Cardiac septum (tissue), 1 donor: Measurements from ENCODE around the gene AOC3. TPM values are rescaled to one million over a fixed set of nuclear protein-coding genes. Genes with fewer than 3 reads are reported as not detected.
"Not testable (repeated sequence)": the region's sequence is repeated elsewhere in the genome, so short reads cannot be mapped to it uniquely, and the experiment has no call there.

Experiments used
- DNase-seq: peaks from one replicate; pipeline ENCODE4 v3.0.0-alpha.2; 2020; ENCODE audit warnings: low spot score
- intact Hi-C: fragments of 100-400 bp; cut with DNase I; formaldehyde crosslinking; loops from one replicate; pipeline ENCODE4 v1.14.0; 2022
- total RNA-seq: library from RNA; stranded (reverse); fragmentation: NEBNext Ultra II Directional; extraction: Animal tissue kit (Norgen Biotek cat#: 25700); gene quantifications from one replicate; pipeline ENCODE4 v1.2.1, GENCODE V29; 2021
- donor health status: DM: no; HTN: no; CAD: no.

Gene AOC3
- total RNA-seq, 1 donor from 2014 or later, result 12.9 TPM

DNA sequence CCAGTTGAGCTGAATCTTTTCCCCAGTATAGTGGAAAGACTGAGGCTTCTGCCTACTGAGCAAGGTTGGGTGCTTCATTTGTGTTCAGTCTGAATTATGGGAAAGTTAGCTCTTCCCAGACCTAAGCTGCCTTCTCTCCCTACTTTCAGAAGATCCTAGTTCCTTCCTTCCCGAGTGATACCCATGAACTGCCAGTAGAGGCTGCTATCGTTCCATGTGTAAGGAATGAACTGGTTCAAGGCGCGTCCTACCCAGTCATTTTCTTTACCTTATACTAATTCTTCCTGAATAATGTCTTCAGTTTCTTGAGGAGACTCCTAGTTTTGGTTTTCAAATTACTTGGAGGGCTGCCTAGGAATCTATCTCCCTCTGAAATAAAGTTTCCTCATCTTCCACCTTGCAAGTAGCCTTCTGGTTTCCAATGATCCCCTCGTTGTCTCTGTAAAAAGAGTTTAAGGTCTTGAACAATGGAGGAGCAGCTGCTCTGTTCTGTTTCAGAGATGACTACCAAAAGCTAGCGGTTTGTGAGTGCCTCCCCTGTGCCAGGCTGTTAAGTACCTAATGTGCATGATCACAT, 7.6 kb upstream of the AOC3 start:
- intact Hi-C loops, result loop anchor here (1.0 kb wide), 1 partner anchor 94 kb away; no protein-coding TSS in a partner anchor
- DNase-seq, result no peak

DNA sequence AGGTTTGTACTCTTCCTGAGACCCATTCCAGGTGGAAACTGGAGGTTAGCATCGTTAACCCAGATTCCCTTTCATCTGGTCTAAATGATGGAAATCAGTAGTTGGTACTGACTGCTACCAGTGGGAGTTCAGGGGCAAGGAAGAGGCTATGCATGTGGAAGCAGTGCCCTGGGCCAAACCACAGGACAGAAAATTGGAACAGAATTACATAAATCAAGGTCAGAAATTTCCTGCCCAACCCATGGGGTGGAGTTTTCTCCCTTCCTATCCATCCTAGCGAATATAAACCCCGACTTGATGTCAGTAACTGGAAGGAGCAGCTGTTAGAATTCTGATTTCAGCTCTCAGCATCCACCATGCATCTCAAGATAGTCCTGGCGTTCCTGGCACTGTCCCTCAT, 6.7 kb upstream of the AOC3 start, which contains the start of gene AOC2:
AOC2 (plus strand) TSS at position 310 of the 400 bp plus-strand sequence; CDS start at position 357, 47 bp downstream.
- DNase-seq, result no peak
- intact Hi-C loops, result no loop called here

GRCh38 chr17:42844761-42845555, 6.0 kb upstream of the AOC3 start:
- intact Hi-C loops, result loop anchor here (5.0 kb wide), 1 partner anchor 82 kb away; no protein-coding TSS in a partner anchor
- no peak for DNase-seq

GRCh38 chr17:42845556-42845917, 5.5 kb upstream of the AOC3 start:
- intact Hi-C loops, result loop anchor here (5.0 kb wide), 1 partner anchor 82 kb away; no protein-coding TSS in a partner anchor
- DNase-seq, result no peak

GRCh38 chr17:42845918-42846593, 4.9 kb upstream of the AOC3 start:
- intact Hi-C loops, result loop anchor here (5.0 kb wide), 1 partner anchor 81 kb away; no protein-coding TSS in a partner anchor
- no peak for DNase-seq

DNA sequence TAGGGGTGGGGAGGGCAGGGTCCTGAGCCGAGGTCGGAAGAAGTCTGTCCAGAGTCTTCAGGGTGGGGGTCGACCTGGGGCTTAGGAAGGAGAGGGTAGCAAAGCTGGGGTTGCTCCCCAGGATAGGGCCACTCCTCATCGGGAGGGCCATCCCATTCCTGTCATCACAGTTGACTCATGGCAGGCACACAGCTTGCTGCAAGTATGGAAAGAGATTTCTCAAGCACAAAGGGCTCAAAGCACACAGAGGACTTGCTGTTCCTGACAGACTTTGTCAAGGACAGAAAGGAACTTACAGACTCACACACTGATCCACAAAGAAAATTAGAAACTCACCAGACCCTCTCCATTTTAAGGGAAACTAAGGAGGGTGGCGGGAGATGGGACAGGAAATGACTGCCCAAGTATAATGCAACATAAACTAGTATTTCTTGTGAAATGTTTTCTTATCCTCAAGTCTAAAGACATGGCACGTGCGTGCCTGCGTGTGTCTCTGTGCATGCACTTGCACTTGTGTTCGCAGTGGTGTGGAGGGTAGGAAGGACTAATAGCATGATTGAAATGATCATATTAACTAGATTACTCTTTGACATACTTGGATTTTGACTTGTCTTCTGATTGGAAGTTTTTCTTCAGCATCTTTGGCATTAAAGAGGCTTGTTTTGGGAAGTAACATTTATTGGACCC, 4.3 kb upstream of the AOC3 start:
- intact Hi-C loops, result loop anchor here (5.0 kb wide), 1 partner anchor 81 kb away; no protein-coding TSS in a partner anchor
- no peak for DNase-seq

GRCh38 chr17:42848093-42848492, 2.9 kb upstream of the AOC3 start:
- intact Hi-C loops, result loop anchor here (5.0 kb wide), 1 partner anchor 79 kb away; no protein-coding TSS in a partner anchor
- no peak for DNase-seq

- intact Hi-C loops, result loop anchor here (5.0 kb wide), 1 partner anchor 78 kb away; no protein-coding TSS in a partner anchor
- DNase-seq, result no peak
These were observed 2.0 kb upstream of the AOC3 start for GRCh38 chr17:42849031-42849430.

DNA sequence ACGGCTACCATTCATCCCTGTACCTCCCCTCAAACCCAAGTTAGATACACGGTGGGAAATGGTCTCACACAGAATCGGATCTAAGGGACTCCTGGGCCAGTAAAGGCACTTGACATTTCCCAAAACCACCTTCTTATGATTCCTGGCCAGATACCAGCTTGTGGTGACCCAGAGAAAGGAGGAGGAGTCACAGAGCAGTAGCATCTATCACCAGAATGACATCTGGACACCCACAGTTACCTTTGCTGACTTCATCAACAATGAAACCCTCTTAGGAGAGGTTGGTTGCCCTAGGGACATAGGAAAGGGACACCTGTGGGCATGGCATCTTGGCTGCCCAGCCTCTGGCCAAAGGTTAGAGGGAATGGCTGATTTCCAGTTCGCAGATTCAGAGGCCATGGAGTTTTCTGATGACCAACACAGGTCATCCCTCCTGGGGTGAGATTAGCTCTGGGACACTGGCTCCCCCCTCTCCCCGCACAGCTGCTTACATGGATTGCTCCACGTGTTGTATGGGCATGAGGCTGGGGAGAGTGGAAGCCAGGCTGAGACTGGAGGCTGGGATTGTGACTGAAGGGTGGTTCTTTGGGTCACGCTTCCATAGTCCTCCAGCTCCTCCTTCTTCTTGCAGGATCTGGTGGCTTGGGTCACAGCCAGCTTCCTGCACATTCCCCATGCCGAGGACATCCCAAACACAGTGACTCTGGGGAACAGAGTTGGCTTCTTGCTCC, 1.4 kb upstream of the AOC3 start:
- DNase-seq, result no peak
- intact Hi-C loops, result loop anchor here (5.0 kb wide), 1 partner anchor 78 kb away; no protein-coding TSS in a partner anchor

DNA sequence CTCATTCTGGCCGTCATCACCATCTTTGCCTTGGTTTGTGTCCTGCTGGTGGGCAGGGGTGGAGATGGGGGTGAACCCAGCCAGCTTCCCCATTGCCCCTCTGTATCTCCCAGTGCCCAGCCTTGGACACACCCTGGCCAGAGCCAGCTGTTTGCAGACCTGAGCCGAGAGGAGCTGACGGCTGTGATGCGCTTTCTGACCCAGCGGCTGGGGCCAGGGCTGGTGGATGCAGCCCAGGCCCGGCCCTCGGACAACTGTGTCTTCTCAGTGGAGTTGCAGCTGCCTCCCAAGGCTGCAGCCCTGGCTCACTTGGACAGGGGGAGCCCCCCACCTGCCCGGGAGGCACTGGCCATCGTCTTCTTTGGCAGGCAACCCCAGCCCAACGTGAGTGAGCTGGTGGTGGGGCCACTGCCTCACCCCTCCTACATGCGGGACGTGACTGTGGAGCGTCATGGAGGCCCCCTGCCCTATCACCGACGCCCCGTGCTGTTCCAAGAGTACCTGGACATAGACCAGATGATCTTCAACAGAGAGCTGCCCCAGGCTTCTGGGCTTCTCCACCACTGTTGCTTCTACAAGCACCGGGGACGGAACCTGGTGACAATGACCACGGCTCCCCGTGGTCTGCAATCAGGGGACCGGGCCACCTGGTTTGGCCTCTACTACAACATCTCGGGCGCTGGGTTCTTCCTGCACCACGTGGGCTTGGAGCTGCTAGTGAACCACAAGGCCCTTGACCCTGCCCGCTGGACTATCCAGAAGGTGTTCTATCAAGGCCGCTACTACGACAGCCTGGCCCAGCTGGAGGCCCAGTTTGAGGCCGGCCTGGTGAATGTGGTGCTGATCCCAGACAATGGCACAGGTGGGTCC, 607 bp downstream of the AOC3 start:
- intact Hi-C loops, DNase-seq: not testable (repeated sequence)

GRCh38 chr17:42852351-42852750, 1.4 kb downstream of the AOC3 start:
- intact Hi-C loops, result no loop called here
- no peak for DNase-seq

GRCh38 chr17:42853004-42853403, 2.0 kb downstream of the AOC3 start:
- no peak for DNase-seq
- intact Hi-C loops, result no loop called here

DNA sequence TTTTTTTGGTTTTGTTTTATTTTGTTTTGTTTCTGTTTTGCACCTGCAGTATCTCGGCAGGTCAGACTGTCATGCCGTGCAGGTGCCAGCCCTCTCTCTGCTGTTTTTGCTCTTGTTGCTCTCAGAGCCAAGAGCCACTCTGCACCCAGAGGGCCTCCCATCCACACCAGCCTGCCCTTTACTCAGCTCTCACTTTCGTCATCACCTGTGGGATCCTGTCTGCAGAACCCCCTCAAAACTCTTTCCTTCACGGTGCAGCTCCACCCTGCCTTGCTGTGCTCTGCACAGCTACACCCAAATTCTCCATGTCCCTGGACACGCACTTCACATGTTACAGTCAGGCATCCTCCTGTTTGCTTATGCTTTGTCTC, 2.6 kb downstream of the AOC3 start:
- no peak for DNase-seq
- intact Hi-C loops, result no loop called here

DNA sequence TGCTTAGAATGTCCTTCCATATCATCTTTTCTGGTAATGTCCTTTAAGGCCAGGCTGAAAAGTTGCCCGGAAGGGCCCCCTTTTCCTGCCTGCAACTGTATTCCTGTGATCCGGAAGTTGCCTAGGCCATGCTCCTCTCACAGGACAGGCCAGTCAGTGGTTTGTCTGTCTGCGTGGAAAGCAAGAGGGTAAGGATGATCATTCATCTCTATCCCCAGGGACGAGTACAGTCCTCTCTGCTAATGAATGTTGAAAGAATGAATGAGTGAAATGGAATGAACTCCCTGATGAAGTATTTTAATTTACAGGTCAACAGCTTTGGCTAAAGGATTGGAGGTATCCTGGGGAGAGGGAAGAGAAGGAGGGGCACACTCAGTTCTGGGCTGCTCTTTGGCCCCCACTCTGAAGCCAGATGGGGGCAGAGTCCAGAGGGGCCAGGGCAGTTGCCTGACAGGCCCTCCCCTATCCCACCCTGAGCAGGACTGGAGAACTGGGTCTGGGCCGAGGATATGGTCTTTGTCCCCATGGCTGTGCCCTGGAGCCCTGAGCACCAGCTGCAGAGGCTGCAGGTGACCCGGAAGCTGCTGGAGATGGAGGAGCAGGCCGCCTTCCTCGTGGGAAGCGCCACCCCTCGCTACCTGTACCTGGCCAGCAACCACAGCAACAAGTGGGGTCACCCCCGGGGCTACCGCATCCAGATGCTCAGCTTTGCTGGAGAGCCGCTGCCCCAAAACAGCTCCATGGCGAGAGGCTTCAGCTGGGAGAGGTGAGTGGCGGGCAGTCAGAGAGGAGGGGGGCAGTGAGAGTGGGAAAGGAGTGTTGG, 3.2 kb downstream of the AOC3 start:
- intact Hi-C loops, result no loop called here
- DNase-seq, result no peak

- intact Hi-C loops, result no loop called here
- DNase-seq, result no peak
These were observed 4.1 kb downstream of the AOC3 start for GRCh38 chr17:42855048-42855596.

DNA sequence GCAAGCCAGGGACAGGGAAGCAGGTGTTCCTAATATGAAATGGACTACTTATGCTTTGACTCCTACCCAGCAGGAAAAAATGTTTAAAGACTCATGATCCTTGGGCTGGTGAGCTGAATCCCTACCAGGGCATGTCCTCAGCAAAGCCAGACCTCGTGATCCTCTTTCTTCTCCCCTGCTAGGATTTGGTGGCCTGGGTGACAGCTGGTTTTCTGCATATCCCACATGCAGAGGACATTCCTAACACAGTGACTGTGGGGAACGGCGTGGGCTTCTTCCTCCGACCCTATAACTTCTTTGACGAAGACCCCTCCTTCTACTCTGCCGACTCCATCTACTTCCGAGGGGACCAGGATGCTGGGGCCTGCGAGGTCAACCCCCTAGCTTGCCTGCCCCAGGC, 5.1 kb downstream of the AOC3 start:
- intact Hi-C loops, DNase-seq: not testable (repeated sequence)

DNA sequence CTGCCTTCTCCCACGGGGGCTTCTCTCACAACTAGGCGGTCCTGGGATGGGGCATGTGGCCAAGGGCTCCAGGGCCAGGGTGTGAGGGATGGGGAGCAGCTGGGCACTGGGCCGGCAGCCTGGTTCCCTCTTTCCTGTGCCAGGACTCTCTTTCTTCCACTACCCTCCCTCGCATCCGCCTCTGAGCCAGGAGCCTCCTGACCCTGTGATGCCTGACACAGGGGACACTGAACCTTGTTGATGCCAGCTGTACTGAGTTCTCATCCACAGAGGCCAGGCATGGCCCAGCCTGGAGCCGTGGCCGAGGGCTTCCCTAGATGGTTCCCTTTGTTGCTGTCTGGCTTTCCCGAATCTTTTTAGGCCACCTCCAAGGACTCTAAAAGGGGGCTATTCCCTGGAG, 5.5 kb downstream of the AOC3 start:
- DNase-seq, result not testable (repeated sequence)

More for the DNA sequence above, 5.5 kb downstream of the AOC3 start:
- intact Hi-C loops, result not testable (repeated sequence)
